Measurements from ENCODE around the gene GET4. TPM values are rescaled to one million over a fixed set of nuclear protein-coding genes. Genes with fewer than 3 reads are reported as not detected.

Gene GET4
- total RNA-seq, 2 donors from 2014 or later, result 32.5 to 34.1 TPM

DNA sequence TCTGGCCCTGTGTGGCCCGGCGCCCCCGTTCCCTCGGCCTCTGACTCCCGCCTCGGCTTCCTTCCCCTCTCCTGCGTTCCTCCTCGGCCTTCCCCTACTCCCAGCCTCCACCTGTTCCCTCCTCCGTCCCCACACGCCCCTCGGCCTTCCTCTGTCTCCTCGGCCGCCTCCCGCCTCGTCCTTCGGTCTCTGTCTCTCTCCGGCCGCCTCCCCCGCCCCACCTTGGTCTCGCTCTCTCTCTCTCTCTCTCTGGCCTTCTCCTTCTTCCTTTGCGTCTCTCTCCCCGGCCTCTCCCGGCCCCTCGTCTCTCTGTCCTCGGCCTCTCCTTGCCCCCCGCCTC lies 588 bp downstream of the GET4 start:
- no peaks in the 10 kb centered on the region for H3K9me3 Mint-ChIP-seq
- H3K36me3 Mint-ChIP-seq, result peaks cover 0 to 10% of the 10 kb centered on the region in 2 donors
- ATAC-seq (no peak), DNase-seq (ENCODE audit: low spot score in 2 of 2) (no peak)
- H3K27ac Mint-ChIP-seq, result peak overlapping the region; percentile 90 to 96

DNA sequence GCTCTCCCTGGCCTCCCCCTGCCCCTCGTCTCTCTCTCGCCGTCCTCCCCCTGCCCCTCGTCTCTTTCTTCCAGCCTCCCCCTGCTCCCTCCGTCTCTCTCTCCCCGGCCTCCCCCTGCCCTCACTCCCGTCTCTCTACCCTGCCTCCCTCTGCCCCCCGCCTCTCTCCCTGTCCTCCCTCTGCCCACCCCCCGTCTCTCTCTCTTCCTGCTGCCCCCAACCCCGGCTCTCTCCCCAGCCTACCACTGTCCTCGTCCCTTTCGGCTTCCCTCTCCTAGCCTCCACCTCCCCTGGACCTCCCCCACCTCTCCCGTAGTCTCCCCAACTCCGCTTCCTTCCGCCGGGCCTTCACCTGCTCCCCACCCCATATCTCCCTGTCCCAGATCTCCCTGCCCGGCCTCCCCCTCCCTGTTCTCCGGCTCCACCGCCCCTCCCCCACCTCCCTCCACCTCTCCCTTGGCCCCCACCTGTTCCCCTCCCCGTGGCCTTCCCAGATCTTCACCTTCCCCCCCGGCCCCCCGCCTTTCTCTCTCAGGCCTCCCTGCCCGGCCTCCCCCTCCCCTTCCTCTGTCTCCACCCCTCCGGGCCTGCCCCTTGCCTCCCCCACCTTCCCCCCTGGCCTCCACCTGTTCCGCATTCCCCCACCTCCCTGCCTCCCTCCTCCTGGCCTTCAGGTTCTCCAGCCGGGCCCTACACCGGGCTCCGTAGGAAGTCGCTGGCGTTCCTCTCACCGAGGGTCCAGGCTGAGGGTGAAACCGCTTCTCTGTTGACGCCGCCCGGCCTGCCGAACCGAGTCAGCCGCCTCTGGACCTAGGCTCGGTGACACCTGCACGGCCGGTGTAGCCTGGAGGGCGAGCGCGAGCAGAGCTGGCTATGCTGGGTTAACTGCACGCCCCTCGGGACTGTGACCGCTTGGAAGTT lies 1.2 kb downstream of the GET4 start:
- Mint-ChIP-seq H3K27ac (peak overlapping the region; percentile 90 to 96), H3K9me3 (no peaks in the 10 kb centered on the region), H3K36me3 (peaks cover 0 to 10% of the 10 kb centered on the region in 2 donors)
- DNase-seq (ENCODE audit: low spot score in 2 of 2), result no peak
- ATAC-seq, result no peak

DNA sequence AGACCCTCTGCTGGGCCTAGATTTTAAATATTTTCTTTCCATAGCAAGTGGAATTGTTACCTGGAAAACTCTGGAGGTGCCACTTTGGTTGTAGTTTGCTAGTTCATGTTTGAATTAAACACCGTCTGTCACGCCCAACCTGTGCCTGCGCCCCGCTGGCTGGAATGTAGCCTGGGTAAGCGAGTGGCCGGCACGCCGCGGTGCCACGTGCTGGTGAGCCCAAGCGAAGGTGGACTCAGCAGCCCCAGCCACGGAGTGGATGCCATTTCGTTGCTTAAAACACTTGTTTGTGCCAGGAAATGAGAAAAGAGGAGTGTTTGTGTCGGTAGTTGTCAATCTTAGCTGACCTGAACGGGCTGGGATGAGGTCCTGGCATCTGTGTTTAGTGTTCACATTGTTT lies 2.7 kb downstream of the GET4 start:
- no peak for ATAC-seq
- no peaks in the 10 kb centered on the region for H3K9me3 Mint-ChIP-seq
- no peak for DNase-seq (ENCODE audit: low spot score in 2 of 2)
- no peaks in the 10 kb centered on the region for H3K36me3 Mint-ChIP-seq
- H3K27ac Mint-ChIP-seq, result no peak overlapping the region

DNA sequence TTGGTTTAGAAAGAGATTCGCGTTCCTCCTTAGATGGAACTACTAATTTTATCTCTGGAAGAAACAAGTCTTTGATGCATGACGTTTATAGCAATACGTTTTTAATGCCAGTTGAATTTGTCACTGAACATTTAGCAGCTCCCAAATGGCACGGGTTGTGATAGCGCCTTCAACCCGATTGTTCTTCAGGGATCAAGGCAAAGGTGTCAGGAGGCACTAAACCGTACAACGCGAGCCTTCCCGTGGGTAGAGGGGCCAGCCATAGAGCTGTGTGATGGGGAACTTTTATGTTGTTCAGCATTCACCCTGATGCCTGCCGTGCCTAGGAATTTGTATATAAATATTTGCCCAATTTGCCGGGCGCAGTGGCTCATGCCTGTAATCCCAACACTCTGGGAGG lies 3.4 kb downstream of the GET4 start:
- DNase-seq (ENCODE audit: low spot score in 2 of 2) (no peak), ATAC-seq (no peak)
- Mint-ChIP-seq H3K27ac (no peak overlapping the region), H3K36me3 (no peaks in the 10 kb centered on the region), H3K9me3 (no peaks in the 10 kb centered on the region)

DNA sequence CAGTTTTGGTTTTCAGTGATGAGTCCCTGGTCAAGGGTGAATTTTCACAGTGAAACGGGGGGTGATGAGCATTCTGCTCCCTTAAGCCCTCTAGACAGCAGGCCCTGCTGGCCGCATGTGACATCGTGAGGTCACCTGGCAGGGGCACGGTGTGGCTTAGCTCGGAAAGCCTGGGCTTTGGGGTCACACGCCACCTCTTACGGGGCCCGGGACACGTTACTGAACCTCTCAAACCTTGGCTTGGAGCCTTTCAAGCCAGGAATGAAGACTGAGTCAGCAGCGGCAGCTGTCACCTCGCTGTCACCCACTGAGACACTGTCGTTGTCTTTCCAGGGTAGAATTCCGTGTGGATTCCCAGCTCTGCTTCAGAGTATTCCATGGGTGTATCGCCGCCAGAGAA lies 4.1 kb downstream of the GET4 start:
- no peak for DNase-seq (ENCODE audit: low spot score in 2 of 2)
- no peaks in the 10 kb centered on the region for H3K36me3 Mint-ChIP-seq
- ATAC-seq, result no peak
- H3K9me3 Mint-ChIP-seq, result no peaks in the 10 kb centered on the region
- no peak overlapping the region for H3K27ac Mint-ChIP-seq

DNA sequence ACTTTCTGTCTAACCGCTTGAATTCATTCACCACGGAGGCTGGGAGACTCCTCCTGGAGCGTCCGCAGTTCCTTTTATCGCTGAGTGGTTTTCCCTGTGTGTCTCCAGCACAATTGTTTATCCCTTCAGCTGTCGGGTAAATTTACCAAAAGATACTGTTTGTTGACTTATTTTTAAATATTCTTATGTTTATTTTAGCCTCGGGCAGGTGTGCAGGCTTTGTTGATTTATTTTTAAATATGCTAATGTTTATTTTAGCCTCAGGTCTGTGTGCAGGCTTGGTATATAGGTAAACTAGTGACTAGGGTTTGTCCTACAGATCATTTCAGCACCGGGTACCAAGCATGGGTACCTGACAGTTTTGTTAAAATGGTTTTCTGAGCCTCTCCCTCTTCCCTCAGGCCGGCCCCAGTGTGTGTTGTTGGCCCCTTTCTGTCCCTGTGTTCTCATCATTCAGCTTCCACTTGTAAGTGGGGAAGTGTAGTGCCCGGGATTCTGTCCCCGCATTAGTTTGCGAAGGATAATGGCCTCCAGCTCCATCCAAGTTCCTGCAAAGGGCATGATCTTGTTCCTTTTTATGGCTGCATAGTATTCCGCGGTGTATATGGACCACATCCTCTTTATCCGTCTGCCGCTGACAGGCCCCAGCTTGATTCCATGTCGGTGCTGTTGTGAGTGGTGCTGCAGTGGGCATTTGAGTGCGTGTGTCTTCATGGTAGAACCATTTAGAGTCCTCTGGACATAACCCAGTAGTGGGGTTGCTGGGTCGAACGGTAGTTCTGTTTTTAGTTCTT lies 5.3 kb downstream of the GET4 start:
- Mint-ChIP-seq H3K27ac (peak overlapping the region in 1 of 2 donors; percentile 22), H3K36me3 (no peaks in the 10 kb centered on the region), H3K9me3 (no peaks in the 10 kb centered on the region)
- DNase-seq (ENCODE audit: low spot score in 2 of 2) (no peak), ATAC-seq (no peak)

DNA sequence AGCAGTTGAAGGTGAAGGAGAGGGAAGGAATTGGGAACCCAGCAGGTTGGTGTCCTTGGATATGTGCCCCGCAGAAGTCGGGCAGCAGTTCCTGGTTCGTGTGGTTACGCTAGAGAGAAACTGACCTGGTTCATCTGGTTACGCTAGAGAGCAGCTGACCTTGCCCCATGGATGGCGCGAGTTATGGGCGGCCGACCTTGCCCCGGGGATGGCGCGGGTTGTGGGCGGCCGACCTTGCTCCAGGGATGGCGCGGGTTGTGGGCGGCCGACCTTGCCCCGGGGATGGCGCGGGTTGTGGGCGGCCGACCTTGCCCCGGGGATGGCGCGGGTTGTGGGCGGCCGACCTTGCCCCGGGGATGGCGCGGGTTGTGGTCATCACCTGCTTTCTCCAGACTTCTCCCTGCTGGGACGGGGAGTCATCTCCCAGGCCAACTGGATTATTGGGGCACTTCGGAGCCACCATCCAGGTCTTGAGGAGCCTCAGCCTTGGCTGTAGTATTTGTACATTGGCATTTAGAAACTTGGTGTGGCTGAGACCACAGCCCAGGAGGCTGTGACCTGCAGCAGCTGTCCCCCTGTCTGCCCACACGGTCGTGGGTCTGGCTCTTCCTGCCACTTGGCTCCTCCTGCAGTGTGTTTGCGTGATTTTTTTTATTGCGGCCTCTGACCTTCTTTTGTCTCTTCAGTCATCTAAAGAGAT lies 6.1 kb downstream of the GET4 start:
- H3K9me3 Mint-ChIP-seq, result no peaks in the 10 kb centered on the region
- H3K27ac Mint-ChIP-seq, result peak overlapping the region in 1 of 2 donors; percentile 62
- H3K36me3 Mint-ChIP-seq, result no peaks in the 10 kb centered on the region
- DNase-seq (ENCODE audit: low spot score in 2 of 2) (no peak), ATAC-seq (no peak)

DNA sequence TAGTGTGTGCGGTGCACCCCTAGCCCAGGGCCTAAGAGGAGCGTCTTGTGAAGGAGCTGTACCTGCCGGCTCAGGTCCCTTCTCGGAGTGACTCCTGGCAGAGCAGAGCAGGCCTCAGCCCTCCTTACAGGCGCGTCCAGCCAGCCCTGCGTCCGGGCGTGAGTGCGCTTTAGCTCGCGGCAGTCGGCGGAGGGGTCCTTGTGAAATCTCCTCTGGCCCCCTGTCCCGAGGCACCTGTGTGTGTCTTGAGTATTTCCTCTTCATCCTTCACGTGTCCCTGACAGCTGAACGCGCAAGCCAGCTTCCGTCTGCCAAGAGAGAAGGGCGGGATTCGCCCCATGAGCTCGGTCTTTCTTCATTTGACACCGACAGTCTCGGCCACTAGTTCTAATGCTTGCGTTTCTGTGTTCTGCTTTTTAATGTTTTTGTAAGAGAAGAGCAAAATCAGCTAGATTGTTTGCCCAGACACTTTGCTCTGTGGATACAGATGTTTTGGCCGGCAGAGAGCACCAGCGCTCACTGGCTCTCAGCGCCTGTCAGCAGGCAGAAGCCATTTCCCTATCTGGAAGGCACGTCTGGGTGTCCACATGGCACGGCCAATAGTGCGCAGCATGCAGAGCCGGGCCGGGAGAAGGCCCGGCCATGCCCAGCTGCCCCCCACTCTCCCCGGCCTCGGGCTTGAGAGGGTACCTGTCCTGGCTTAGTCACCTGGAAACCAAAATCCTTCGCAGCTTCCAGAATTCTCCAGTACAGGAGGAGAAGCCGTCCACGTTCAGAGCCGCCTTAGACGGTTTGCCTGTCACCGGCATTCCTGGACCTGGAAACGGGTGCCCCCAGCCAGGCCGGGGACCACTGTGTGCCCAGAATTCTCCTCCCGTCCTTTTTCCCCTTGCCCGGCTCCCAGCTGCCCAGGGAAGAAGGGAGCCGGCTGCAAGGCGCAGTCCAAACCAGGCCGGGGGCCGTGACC lies 7.0 kb downstream of the GET4 start:
- DNase-seq (ENCODE audit: low spot score in 2 of 2) (no peak), ATAC-seq (no peak)
- H3K36me3 Mint-ChIP-seq, result no peaks in the 10 kb centered on the region
- no peaks in the 10 kb centered on the region for H3K9me3 Mint-ChIP-seq
- H3K27ac Mint-ChIP-seq, result no peak overlapping the region

DNA sequence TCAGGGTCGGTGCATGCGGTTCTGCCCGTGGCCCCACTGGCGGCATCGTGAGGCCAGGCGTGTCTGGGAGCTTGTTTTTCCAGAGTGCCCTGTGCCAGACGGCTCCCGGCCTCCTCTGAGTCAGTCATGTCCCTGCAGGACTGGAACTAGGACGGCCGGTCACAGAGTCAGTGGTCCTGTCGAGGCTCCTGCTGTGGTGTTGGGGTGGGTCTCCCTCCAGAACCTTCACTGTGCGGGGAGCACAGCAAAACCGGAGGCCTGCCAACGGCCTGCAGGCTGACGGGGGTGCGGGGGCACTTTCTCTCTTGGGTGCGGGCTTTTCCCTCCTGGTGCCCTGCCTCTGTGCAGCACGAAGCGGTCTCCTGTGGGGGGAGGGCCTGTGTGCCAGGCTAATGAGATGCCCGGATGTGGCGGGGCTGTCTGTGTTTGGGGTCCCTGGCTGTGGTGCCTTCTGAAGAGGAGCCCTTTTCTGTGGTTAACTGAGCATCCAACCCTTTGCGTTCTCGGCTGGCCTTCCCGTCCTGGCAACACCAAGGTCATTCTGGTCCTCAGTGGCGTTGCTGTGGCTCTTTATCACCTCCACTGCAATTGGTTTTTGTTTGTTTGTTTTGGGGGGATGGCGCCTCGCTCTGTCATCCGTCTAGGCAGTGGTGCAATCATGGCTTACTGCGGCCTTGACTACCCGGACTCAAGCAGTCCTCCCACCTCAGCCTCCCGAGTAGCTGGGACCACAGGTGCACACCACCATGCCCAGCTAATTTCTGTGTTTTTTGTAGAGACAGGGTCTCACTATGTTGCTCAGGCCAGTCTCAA lies 8.0 kb downstream of the GET4 start:
- ATAC-seq (no peak), DNase-seq (ENCODE audit: low spot score in 2 of 2) (no peak)
- no peaks in the 10 kb centered on the region for H3K36me3 Mint-ChIP-seq
- no peak overlapping the region for H3K27ac Mint-ChIP-seq
- no peaks in the 10 kb centered on the region for H3K9me3 Mint-ChIP-seq

DNA sequence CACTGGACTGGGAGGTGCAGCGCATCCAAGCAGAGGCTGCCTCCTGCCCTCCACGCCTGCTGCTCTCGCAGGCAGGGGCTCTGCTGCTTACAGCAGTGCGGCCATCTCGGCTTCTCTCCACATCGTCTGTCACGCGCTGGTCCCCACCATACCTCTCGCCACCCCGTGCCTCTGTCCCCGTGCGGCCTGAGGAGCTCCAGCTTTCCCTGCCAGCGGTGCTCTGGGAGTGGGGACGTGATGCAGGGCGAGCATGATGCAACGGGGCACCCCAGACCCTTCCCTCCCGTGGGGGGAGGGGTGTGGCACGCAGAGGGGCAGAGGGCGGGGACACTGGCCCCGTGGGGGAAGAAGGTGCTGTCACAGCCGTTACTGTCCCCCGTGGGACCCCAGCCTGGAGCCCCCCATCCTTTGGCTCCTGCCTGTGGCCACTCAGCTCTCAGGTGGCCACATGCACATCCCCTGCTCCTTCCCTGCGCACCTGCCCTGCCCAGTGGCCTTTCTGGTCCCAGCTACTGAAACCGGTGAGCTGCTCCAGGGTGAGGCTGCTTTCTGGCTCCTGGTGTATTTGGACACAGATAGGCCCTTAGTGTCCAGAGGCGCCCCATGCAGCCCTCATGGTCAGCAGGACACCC lies 9.0 kb downstream of the GET4 start:
- H3K27ac Mint-ChIP-seq, result no peak overlapping the region
- no peak for DNase-seq (ENCODE audit: low spot score in 2 of 2)
- no peak for ATAC-seq
- no peaks in the 10 kb centered on the region for H3K9me3 Mint-ChIP-seq
- no peaks in the 10 kb centered on the region for H3K36me3 Mint-ChIP-seq

DNA sequence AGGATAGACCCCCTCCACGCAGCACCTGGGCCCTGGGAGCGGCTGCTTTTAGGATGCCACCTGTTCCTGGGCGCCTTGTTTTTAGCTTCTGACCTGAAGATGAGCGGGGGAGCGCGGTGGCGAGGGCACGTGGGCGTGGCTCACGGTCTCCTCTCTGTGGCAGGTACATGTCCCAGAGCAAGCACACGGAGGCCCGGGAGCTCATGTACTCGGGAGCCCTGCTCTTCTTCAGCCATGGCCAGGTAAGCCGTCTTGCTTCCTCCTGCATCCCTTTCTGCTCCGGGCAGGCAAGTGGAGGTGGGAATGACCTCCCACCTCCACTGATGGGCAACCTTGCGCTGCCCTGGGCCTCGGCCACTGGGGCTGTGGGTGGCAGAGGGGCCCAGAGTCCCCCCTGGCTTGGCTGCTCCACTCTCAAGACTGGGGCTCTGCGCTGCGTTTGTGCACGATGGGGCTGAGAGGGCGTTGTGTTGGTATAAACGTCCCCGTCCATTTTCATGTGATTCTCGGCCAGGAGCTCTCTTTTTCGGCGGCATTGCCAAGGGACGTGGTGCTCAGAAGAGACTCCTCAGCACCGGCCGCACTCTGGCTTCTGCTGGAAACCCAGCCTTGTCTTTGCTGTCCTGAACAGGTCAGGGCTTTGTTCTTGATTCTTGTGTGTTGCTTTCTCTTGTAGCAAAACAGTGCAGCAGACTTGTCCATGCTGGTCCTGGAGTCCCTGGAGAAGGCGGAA lies 9.7 kb downstream of the GET4 start:
- Mint-ChIP-seq H3K27ac (peak overlapping the region in 1 of 2 donors; percentile 50), H3K36me3 (no peaks in the 10 kb centered on the region), H3K9me3 (no peaks in the 10 kb centered on the region)
- DNase-seq (ENCODE audit: low spot score in 2 of 2), result no peak
- ATAC-seq, result no peak

DNA sequence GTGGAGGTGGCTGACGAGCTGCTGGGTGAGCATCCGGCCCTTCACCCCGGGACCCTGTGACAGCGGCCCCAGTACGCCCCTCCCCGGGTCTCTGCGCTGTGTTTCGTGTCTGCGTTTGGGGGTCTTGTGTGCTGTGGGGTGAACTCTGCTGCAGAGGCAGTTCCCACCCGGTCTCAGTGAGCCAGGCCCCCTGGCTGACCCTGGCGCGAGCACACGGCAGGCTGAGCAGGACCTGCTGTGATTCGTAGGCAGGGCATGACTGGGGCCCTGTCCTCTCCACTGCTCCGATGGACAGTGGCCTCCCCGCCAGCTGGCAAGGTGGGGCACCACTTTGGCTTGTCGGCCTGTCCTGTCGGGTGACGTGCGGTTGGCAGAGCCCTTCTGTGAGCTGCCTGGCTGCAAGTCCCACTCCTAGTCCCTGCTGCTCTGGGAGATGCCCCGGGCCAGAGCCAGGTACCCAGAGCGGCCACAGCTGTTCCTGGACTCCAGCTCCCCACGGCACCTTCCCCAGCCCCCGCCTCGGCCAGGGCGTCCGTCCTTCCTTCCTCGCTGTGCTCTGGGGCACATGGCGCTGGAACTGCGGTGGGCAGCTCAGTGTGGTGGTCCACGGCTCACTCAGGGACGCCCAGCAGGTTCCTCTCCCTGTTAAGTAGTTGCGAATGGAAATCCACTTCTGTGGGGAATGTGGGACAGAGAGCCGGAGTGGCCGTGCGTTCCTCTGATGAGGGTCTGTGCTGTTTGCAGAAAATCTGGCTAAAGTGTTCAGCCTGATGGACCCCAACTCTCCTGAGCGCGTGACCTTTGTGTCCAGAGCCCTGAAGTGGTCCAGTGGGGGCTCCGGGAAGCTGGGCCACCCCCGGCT lies 10.5 kb downstream of the GET4 start:
- ATAC-seq (no peak), DNase-seq (ENCODE audit: low spot score in 2 of 2) (no peak)
- no peaks in the 10 kb centered on the region for H3K36me3 Mint-ChIP-seq
- no peaks in the 10 kb centered on the region for H3K9me3 Mint-ChIP-seq
- no peak overlapping the region for H3K27ac Mint-ChIP-seq

DNA sequence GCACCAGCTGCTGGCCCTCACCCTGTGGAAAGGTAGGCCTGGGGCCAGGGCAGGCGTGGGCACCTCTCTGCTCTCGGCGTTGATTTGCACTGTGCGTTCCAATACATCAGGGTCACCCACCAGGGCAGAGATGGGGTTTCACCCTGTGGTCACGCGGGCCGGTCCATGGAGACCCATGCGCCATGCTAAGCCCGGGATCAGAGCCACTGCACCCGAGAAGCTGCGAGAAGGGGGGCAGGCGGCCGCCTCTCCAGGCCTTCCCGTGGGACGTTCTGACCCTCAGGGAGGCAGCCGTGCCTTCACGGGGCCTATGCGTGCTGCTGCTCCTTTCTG lies 11.1 kb downstream of the GET4 start:
- DNase-seq (ENCODE audit: low spot score in 2 of 2), result no peak
- peak overlapping the region in 1 of 2 donors; percentile 77 for H3K27ac Mint-ChIP-seq
- no peak for ATAC-seq

More for the DNA sequence above, 11.1 kb downstream of the GET4 start:
- peaks cover 0 to 5% of the 10 kb centered on the region in 2 donors for H3K36me3 Mint-ChIP-seq
- peaks cover 0 to 2% of the 10 kb centered on the region in 2 donors for H3K9me3 Mint-ChIP-seq
